Heart right ventricle (tissue), 16 donors: ENCODE measurements around the gene LRMDA. TPM values are rescaled to one million over a fixed set of nuclear protein-coding genes. Genes with fewer than 3 reads are reported as not detected.

ENCODE experiments used
- ATAC-seq, 8 donors: fragments of 200-7000 bp; cut with Tn5 transposase; one replicate each; pipeline ENCODE4 v1.9.1; 2020; ENCODE audit warnings: mild to moderate bottlenecking in 8 of 8, moderate library complexity in 8 of 8, moderate number of reproducible peaks in 1 of 8
- DNase-seq, 2 donors: peaks; one replicate each; pipeline ENCODE4 v3.0.0-alpha.2; 2020
- H3K27ac ChIP-seq, 10 donors: fragments of 200-600 bp; sonication (generic) in 2 of 10; one replicate each; pipeline versions ENCODE4 v1.5.0 to v1.8.0; 2020 to 2022; ENCODE audit warnings: mild to moderate bottlenecking in 3 of 10
- H3K27me3 ChIP-seq, 7 donors: fragments of 200-600 bp; one replicate each; pipeline ENCODE4 v1.8.0; 2021 to 2022; ENCODE audit warnings: mild to moderate bottlenecking in 2 of 7
- H3K36me3 ChIP-seq, 9 donors: fragments of 200-600 bp; sonication (generic) in 1 of 9; one replicate each; pipeline versions ENCODE4 v1.5.0 to v1.8.0; 2020 to 2022; ENCODE audit warnings: mild to moderate bottlenecking in 2 of 9
- H3K4me1 ChIP-seq, 9 donors: fragments of 200-600 bp; sonication (generic) in 1 of 9; one replicate each; pipeline versions ENCODE4 v1.5.0 to v1.8.0; 2020 to 2022; ENCODE audit warnings: mild to moderate bottlenecking in 4 of 9
- H3K4me3 ChIP-seq, 10 donors: fragments of 200-600 bp; sonication (generic) in 2 of 10; one replicate each; pipeline versions ENCODE4 v1.5.0 to v1.8.0; 2020 to 2022; ENCODE audit warnings: mild to moderate bottlenecking in 7 of 10, moderate library complexity in 2 of 10
- H3K9me3 ChIP-seq, 11 donors: fragments of 200-600 bp in 10 of 11; sonication (generic) in 2 of 11; one replicate each; pipeline versions ENCODE4 v1.5.0 to v1.8.0; 2013 to 2022; ENCODE audit warnings: mild to moderate bottlenecking in 2 of 11, control low read depth in 1 of 11, moderate library complexity in 1 of 11
- WGBS, 2 donors: extraction: QIAGEN DNeasy Blood & Tissue Kit; methylation state at CpG; one replicate each; pipeline ENCODE4 v1.1.7; 2013; ENCODE audit warnings: inconsistent platforms in 1 of 2; 5-methylcytosine and 5-hydroxymethylcytosine counted together
- intact Hi-C, 10 donors: fragments of 100-400 bp; cut with DNase I; formaldehyde crosslinking; loops; one replicate each; pipeline versions ENCODE4 v1.11.1 to v1.14.2; 2022
- polyA plus RNA-seq, 2 donors: library from polyadenylated mRNA; stranded (reverse); fragments of 200-250 nt; gene quantifications; one replicate each; pipeline ENCODE4 v1.2.3, GENCODE V29; 2013
- total RNA-seq, 10 donors: library from RNA; stranded (reverse); fragmentation: NEBNext Ultra II Directional in 3 of 10; extraction: Animal tissue kit (Norgen Biotek cat#: 25700) in 3 of 10; gene quantifications; one replicate each; pipeline versions ENCODE4 v1.2.1 to v1.2.4, GENCODE V29; 2021 to 2023
- TF ChIP-seq, protein P1 (sequence below), 9 donors: fragments of 200-600 bp; sonication (generic) in 2 of 9; IDR thresholded peaks; one replicate each; pipeline versions ENCODE4 v1.5.0 to v1.8.0; 2021 to 2022; ENCODE audit warnings: antibody characterized with exemption in 9 of 9, mild to moderate bottlenecking in 5 of 9, moderate library complexity in 1 of 9
- donor health status: Arrhythmogenic right ventricular cardiomyopathy.
- donor health status: ischemic (EF 13 %, LVEDD 7.1; RV severe dilation, severe dysfunction).
- donor health status: healthy with polysubstance abuse.
- donor health status: DM: no; HTN: yes; CAD: no.
- donor health status: DM: no; HTN: no; CAD: no.
- donor health status: ischemic (EF 25% LVEDD 6.9; RV normal size, moderate dysfunction).
- donor health status: ischemic (EF 25% LVEDD 5.7; RV mildly dilated, moderate dysfunction).
- donor health status: healthy.
- donor health status: DM: yes; HTN: yes; CAD: no.
- donor health status: Ischemic cardiomyopathy.
- donor health status: ischemic (EF 35%, LVEDD 5.7; RV mildly dilated, moderate dysfunction).
- donor health status: nonischemic (EF 11% LVEDD 7.7; RV severe dilation, severe dysfunction).
- donor health status: DM: yes; HTN: yes; CAD: no.
- donor health status: PGD.
- donor health status: ischemic (EF 29% LVEDD 5.4; RV normal size, mild dysfunction).
- donor health status: nonischemic (EF 23%, LVEDD 6.1; RV moderate dilation, normal function).

LRMDA gene
- total and polyA plus RNA-seq, 12 donors = 4.0 to 59.8 (median 12.7) TPM

GRCh38 chr10:76337641-76338040 lies 906.2 kb downstream of the LRMDA start:
- TF ChIP-seq, protein P1, sequence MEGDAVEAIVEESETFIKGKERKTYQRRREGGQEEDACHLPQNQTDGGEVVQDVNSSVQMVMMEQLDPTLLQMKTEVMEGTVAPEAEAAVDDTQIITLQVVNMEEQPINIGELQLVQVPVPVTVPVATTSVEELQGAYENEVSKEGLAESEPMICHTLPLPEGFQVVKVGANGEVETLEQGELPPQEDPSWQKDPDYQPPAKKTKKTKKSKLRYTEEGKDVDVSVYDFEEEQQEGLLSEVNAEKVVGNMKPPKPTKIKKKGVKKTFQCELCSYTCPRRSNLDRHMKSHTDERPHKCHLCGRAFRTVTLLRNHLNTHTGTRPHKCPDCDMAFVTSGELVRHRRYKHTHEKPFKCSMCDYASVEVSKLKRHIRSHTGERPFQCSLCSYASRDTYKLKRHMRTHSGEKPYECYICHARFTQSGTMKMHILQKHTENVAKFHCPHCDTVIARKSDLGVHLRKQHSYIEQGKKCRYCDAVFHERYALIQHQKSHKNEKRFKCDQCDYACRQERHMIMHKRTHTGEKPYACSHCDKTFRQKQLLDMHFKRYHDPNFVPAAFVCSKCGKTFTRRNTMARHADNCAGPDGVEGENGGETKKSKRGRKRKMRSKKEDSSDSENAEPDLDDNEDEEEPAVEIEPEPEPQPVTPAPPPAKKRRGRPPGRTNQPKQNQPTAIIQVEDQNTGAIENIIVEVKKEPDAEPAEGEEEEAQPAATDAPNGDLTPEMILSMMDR (IDR thresholded peaks at IDR 0.05) = no peak
- WGBS, 2 donors = 62 to 76% methylated on average over 1 of the region's 1 CpG
- peaks cover 0 to 39% (median 9%) of the 10 kb centered on the region in 9 donors for H3K4me1 ChIP-seq
- DNase-seq = no peak
- peak overlapping the region in 3 of 10 donors; percentile 7 to 48 (median 26) for H3K27ac ChIP-seq
- H3K9me3 ChIP-seq = peaks cover 0 to 13% (median 0%) of the 10 kb centered on the region in 11 donors
- no peak for ATAC-seq
- no peaks in the 10 kb centered on the region for H3K36me3 ChIP-seq
- H3K4me3 ChIP-seq = no peak overlapping the region
- intact Hi-C loops = loop anchor here in 1 of 10 donors (10.0 kb wide), 1 partner anchor 97 kb away; no protein-coding TSS in a partner anchor
- H3K27me3 ChIP-seq = no peaks in the 10 kb centered on the region

- TF ChIP-seq, protein P1 (IDR thresholded peaks at IDR 0.05) = no peak
- DNase-seq (no peak), ATAC-seq (no peak)
- peaks cover 0 to 18% (median 2%) of the 10 kb centered on the region in 11 donors for H3K9me3 ChIP-seq
- intact Hi-C loops = loop anchor here in 1 of 10 donors (10.0 kb wide), 1 partner anchor 97 kb away; no protein-coding TSS in a partner anchor
- H3K4me3 ChIP-seq = no peak overlapping the region
- H3K27me3 ChIP-seq = no peaks in the 10 kb centered on the region
- no peak overlapping the region for H3K27ac ChIP-seq
- H3K4me1 ChIP-seq = peaks cover 0 to 39% (median 9%) of the 10 kb centered on the region in 9 donors
- 94 to 97% methylated on average over 2 of the region's 2 CpGs for WGBS, 2 donors
- H3K36me3 ChIP-seq = no peaks in the 10 kb centered on the region
These were observed 906.8 kb downstream of the LRMDA start for GRCh38 chr10:76338187-76338586.

DNA sequence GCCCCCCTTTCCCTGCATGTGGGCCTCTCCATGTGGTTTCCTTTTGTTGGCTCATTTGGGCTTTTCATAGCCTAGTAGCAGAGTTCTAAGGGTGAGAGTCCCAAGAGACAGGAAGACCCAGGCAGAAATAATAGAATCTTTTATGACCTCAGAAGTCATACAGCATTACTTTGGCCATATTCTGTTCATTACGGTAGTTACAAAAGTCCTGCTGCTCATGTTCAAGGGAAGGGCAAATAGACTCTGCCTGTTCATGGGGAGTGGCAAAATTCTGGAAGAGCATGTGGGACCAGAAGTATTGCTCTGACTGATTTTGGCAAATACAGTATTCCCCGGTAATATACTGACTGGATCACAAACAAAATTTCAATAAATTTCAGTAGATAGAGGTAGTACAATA lies 910.3 kb downstream of the LRMDA start:
- H3K4me3 ChIP-seq = no peak overlapping the region
- H3K9me3 ChIP-seq = peaks cover 0 to 27% (median 2%) of the 10 kb centered on the region in 11 donors
- DNase-seq = no peak
- H3K27me3 ChIP-seq = no peaks in the 10 kb centered on the region
- ATAC-seq = no peak
- 81% methylated on average over 2 of the region's 2 CpGs for WGBS, 2 donors
- H3K36me3 ChIP-seq = no peaks in the 10 kb centered on the region
- intact Hi-C loops = no loop called here
- H3K4me1 ChIP-seq = peaks cover 0 to 14% (median 4%) of the 10 kb centered on the region in 9 donors
- H3K27ac ChIP-seq = no peak overlapping the region
- TF ChIP-seq, protein P1 (IDR thresholded peaks at IDR 0.05) = no peak

DNA sequence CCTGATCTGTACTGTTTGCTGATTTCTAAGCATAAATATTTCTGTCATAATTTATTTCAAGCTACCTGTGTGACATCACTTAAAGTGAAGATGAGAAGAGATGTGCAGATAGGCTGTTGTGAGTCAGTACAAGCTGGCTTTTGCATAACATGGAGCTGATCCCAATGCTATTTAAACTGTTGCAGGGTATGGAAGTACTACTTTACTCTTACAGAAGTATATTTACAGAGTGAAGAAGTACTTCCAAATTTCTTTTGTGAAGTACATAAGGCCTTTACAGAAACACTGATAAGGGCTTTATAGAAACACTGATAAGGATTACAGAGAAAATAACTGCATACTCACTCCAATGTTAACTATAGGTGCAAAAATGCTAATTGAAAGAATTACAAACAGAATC lies 911.6 kb downstream of the LRMDA start:
- no peak for DNase-seq
- H3K9me3 ChIP-seq = peaks cover 0 to 27% (median 2%) of the 10 kb centered on the region in 11 donors
- H3K4me1 ChIP-seq = peaks cover 0 to 2% (median 0%) of the 10 kb centered on the region in 9 donors
- no peak for ATAC-seq
- TF ChIP-seq, protein P1 (IDR thresholded peaks at IDR 0.05) = no peak
- no peaks in the 10 kb centered on the region for H3K27me3 ChIP-seq
- intact Hi-C loops = no loop called here
- H3K27ac ChIP-seq = no peak overlapping the region
- H3K4me3 ChIP-seq = no peak overlapping the region
- H3K36me3 ChIP-seq = no peaks in the 10 kb centered on the region
